GM12875 (cell line): ENCODE data around the gene SLC35E4.

ENCODE experiments used
- H3K4me3 ChIP-seq: one replicate; pipeline ENCODE4 v1.5.1; 2011; ENCODE audit warnings: low read depth, low read length, control low read depth
- CTCF ChIP-seq: IDR thresholded peaks from 2 replicates; pipeline ENCODE4 v1.5.1; 2011; ENCODE audit warnings: low read depth, mild to moderate bottlenecking, control low read depth, inconsistent platforms, low read length, moderate library complexity, borderline replicate concordance; ENCODE audit not compliant: insufficient read depth

The SLC35E4 gene

DNA sequence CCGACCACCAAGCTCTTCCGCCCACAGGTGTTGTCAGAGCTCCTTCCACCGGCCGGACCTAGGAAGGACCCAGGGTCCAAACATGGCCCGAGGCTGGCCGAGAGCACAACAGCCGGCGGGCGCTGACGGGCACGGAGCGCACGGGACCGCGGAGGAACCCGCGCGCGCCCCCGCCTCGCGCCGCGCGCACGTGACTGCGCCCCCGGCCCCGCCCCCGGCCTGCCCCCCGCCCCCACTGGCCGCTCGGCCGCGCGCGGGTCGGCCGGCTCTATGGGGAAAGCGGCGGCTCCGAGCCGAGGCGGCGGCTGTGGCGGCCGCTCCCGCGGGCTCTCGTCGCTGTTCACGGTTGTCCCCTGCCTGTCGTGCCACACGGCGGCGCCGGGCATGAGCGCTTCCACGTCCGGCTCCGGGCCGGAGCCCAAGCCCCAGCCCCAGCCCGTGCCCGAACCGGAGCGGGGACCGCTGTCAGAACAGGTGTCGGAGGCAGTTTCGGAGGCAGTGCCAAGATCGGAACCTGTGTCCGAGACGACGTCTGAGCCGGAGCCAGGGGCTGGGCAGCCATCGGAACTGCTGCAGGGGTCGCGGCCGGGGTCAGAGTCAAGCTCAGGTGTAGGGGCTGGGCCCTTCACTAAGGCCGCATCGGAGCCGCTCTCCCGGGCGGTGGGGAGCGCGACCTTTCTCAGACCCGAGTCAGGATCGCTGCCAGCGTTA is 59.2 kb downstream of the SLC35E4 start, which contains the start of gene OSBP2:
Gene OSBP2, plus strand, starts transcription at position 235 of the 711 bp plus-strand sequence. Its CDS starts 36 bp downstream, at position 271.
- peak within 1 kb of the TSS; percentile 29 for H3K4me3 ChIP-seq
- 0 out of 2 replicates have a peak, but pooled peaks have one; percentile 17 for TF ChIP-seq CTCF

DNA sequence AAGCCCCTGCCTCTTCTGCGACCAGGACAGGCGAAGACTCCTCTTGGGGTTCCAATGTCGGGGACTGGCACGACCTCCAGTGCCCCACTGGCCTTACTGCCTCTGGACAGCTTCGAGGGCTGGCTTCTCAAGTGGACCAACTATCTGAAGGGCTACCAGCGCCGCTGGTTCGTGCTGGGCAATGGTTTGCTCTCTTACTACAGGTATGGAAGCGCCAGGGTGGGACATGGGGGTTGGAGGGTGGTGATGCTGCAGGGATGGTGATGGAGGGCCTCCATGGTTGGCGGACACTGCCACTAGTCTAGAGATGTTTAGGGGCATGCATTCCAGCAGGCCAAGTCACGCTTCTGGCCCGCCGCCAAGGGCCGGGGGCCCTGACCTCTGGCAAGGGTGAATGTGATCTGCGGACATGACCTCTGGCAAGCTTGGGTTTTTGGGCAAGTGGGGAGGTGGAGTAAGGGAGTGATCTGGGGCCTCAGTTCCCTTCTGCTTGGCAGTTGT is 59.8 kb downstream of the SLC35E4 start:
- TF ChIP-seq CTCF: no peak
- H3K4me3 ChIP-seq: no peak overlapping the region

DNA sequence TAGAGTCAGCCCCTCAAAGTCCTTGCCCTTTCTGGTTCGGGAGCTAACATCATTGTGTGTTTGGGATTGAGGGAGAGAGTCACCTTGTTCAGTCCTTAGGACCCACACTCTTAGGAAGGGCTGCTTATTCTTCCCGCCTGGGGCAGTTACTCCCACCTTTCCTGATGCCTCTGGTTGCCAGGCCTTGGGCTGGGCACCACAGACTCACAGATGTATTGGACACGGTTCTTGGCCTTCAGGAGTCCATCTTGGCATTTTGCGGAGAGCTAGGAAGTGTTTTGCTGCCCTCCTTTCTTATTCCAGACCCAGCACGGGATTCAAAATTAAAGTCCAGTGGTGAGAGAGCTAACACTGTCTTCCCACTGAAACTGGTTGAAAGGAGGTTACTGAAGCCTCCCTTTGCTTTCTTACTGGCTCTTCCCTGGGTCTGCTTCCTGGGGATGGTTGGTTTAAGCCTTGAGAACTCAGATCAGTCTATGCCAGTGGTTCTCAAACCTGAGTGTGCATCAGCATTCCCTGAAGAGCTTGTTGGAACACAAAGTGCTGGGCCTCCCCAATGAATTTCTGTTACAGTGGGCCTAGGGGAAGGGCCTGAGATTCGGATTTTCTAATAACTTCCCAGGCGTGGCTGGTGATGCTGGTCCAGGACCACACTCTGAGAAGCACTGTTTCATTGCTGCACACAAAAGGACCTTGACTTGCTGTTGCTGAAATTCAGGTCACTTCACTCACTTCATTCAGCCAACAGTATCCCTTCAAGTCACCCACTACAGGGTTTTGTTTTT is 60.5 kb downstream of the SLC35E4 start:
- TF ChIP-seq CTCF: no peak
- H3K4me3 ChIP-seq: no peak overlapping the region
